K562 (cell line): ENCODE data around the gene CRADD. TPM values are rescaled to one million over a fixed set of nuclear protein-coding genes. Genes with fewer than 3 reads are reported as not detected.

Experiments used
- ATAC-seq: fragments of 200-7000 bp; cut with Tn5 transposase; 3 replicates; pipeline ENCODE4 v1.9.1; 2020; ENCODE audit warnings: moderate library complexity
- BruUV-seq: library from RNA; stranded (reverse); fragments of 400-500 nt; replicated peaks from 2 replicates; lab custom pipeline; 2021; lab: Mats Ljungman, UMichigan
- CTCF ChIA-PET: fragments of 300-600 bp; formaldehyde crosslinking; extraction: SDS; loops from one replicate; lab custom pipeline; 2021; ENCODE audit warnings: low intra/inter-chr PET ratio; lab: Yijun Ruan, JAX
- POLR2A ChIA-PET: fragments of 300-600, 350-650 bp; sonication (Branson Sonifier 250); formaldehyde crosslinking; extraction: SDS; loops from one replicate; lab custom pipeline; 2021; ENCODE audit warnings: antibody characterized with exemption, inconsistent platforms; lab: Yijun Ruan, JAX
- DNase-seq, 4 experiments: peaks; one replicate each; pipeline versions ENCODE4 v3.0.0 to v3.0.0-alpha.2; 2011 to 2018; ENCODE audit warnings: low spot score in 3 of 4, mixed read lengths in 3 of 4; ENCODE audit errors: extremely low read depth in 1 of 4
- FAIRE-seq: peaks from 2 replicates; lab custom pipeline; 2011; peaks lifted over from hg19 to GRCh38; lab: Jason Lieb, UNC
- H2AFZ ChIP-seq: 2 replicates; pipeline ENCODE4 v1.6.0; 2011; ENCODE audit warnings: low read depth, low read length, control low read depth, inconsistent platforms
- H3K27ac ChIP-seq: fragments of 200-600 bp; 3 replicates; pipeline ENCODE4 v1.8.0; 2011; ENCODE audit warnings: low read depth, mild to moderate bottlenecking, control low read depth, inconsistent platforms, low read length, moderate library complexity, mixed read lengths; ENCODE audit errors: extremely low read depth
- H3K27me3 ChIP-seq, 2 experiments: fragments of 300-600 bp in 1 of 2; 2 replicates in 1 of 2; 3 replicates in 1 of 2; pipeline versions ENCODE4 v1.6.0 to v1.8.0; 2011; ENCODE audit warnings: inconsistent platforms in 2 of 2, low read length in 2 of 2, mild to moderate bottlenecking in 1 of 2, mixed read lengths in 1 of 2, moderate library complexity in 1 of 2; ENCODE audit not compliant: control insufficient read depth in 2 of 2, insufficient read depth in 2 of 2
- H3K36me3 ChIP-seq: fragments of 300-600 bp; 3 replicates; pipeline ENCODE4 v1.8.0; 2011; ENCODE audit warnings: mild to moderate bottlenecking, low read length, inconsistent platforms; ENCODE audit not compliant: control insufficient read depth, insufficient read depth
- H3K4me1 ChIP-seq, 2 experiments: fragments of 200-600 bp in 1 of 2; replicated peaks in 1 of 2; 2 replicates in 1 of 2; 3 replicates in 1 of 2; pipeline versions ENCODE4 v1.5.1 to v1.8.0; 2011; ENCODE audit warnings: inconsistent platforms in 2 of 2, low read length in 2 of 2, mild to moderate bottlenecking in 1 of 2, mixed read lengths in 1 of 2, moderate library complexity in 1 of 2; ENCODE audit not compliant: control insufficient read depth in 2 of 2, insufficient read depth in 2 of 2
- H3K4me2 ChIP-seq: 2 replicates; pipeline ENCODE4 v1.6.1; 2011; ENCODE audit warnings: low read length, control low read depth, inconsistent platforms, mixed read lengths; ENCODE audit not compliant: insufficient read depth
- H3K4me3 ChIP-seq: fragments of 200-600 bp; sonication (generic), shearing (Covaris generic); 2 replicates; pipeline ENCODE4 v1.5.1; 2016; ENCODE audit warnings: control low read depth, inconsistent platforms
- H3K79me2 ChIP-seq: fragments of 200-600 bp; 3 replicates; pipeline ENCODE4 v1.8.0; 2011; ENCODE audit warnings: low read length, inconsistent platforms; ENCODE audit not compliant: control insufficient read depth, insufficient read depth
- H3K9ac ChIP-seq, 2 experiments: 2 replicates each; pipeline versions ENCODE4 v1.6.0 to v1.6.1; 2011; ENCODE audit warnings: low read depth in 2 of 2, low read length in 2 of 2, control low read depth in 1 of 2, inconsistent platforms in 1 of 2, mild to moderate bottlenecking in 1 of 2, mixed read lengths in 1 of 2; ENCODE audit not compliant: insufficient read depth in 1 of 2
- H3K9me1 ChIP-seq: one replicate; pipeline ENCODE4 v1.6.0; 2011; ENCODE audit warnings: inconsistent platforms, mild to moderate bottlenecking, low read length, moderate library complexity; ENCODE audit not compliant: control insufficient read depth, insufficient read depth
- H3K9me3 ChIP-seq: replicated peaks from 2 replicates; pipeline ENCODE4 v1.5.1; 2011; ENCODE audit warnings: low read depth, low read length, inconsistent platforms; ENCODE audit not compliant: control insufficient read depth, insufficient read depth
- H4K20me1 ChIP-seq: replicated peaks from 2 replicates; pipeline ENCODE4 v1.6.1; 2011; ENCODE audit warnings: low read length, inconsistent platforms, mixed read lengths; ENCODE audit not compliant: control insufficient read depth, insufficient read depth
- BRD9 ChIP-seq: fragments of 450-650 bp; IDR thresholded peaks from 2 replicates; pipeline ENCODE4 v1.6.1; 2018; ENCODE audit warnings: low read depth; ENCODE audit not compliant: partially characterized antibody
- ELF2 ChIP-seq: fragments of 250-450 bp; sonication (Bioruptor Pico); IDR thresholded peaks from 2 replicates; pipeline ENCODE4 v1.5.0; 2021; ENCODE audit warnings: mild to moderate bottlenecking
- GATAD2B ChIP-seq: fragments of 450-650 bp; IDR thresholded peaks from 2 replicates; pipeline ENCODE4 v1.6.1; 2017; ENCODE audit warnings: mild to moderate bottlenecking, borderline replicate concordance
- PKNOX1 ChIP-seq: fragments of 450-650 bp; IDR thresholded peaks from 2 replicates; pipeline ENCODE4 v1.6.1; 2016
- ZBTB40 ChIP-seq, 2 experiments: fragments of 450-650 bp in 1 of 2; sonication (generic) in 1 of 2; formaldehyde crosslinking in 1 of 2; IDR thresholded peaks; 2 replicates each; pipeline versions ENCODE4 v1.7.1 to v1.9.0; 2016 to 2022; ENCODE audit warnings: inconsistent platforms in 1 of 2, mild to moderate bottlenecking in 1 of 2, missing genetic modification reagents in 1 of 2
- ZNF609 ChIP-seq: sonication (generic); formaldehyde crosslinking; IDR thresholded peaks from 2 replicates; pipeline ENCODE4 v1.8.1; 2023; ENCODE audit warnings: missing genetic modification reagents, mild to moderate bottlenecking, borderline replicate concordance
- WGBS: fragments of 100-300 bp; shearing (Covaris generic); methylation state at CpG from one replicate; pipeline ENCODE4 v1.1.6; 2016; ENCODE audit warnings: low coverage, mixed read lengths; ENCODE audit not compliant: insufficient coverage; ENCODE audit errors: missing lambda C conversion rate; 5-methylcytosine and 5-hydroxymethylcytosine counted together
- in situ Hi-C: fragments of 300-500 bp; cut with MboI; formaldehyde crosslinking; loops from 4 replicates; pipeline ENCODE4 v1.15.0; 2018; ENCODE audit warnings: inconsistent platforms, mixed read lengths
- intact Hi-C: fragments of 100-400 bp; cut with micrococcal nuclease; formaldehyde crosslinking; loops from 2 replicates; pipeline ENCODE4 v1.14.2; 2022
- polyA plus RNA-seq, 8 experiments: library from polyadenylated mRNA; depleted of rRNA in 4 of 8; stranded (reverse) in 5 of 8; unstranded in 3 of 8; fragments of >200 nt; fragmentation: Nextera tagmentation in 2 of 8; fragmentation: Illumina TruSeq in 1 of 8; extraction: Ambion mirVana in 2 of 8; extraction: Trizol in 1 of 8; gene quantifications; 2 replicates each; pipeline versions ENCODE4 v1.2.1 to v1.2.3, GENCODE V29; 2011 to 2014; ENCODE audit warnings: inconsistent platforms in 1 of 8, missing spikeins in 1 of 8
- total RNA-seq, 7 experiments: library from RNA; depleted of rRNA in 6 of 7; stranded (reverse); fragments of >200 nt in 6 of 7; fragmentation: Illumina TruSeq in 2 of 7; extraction: Trizol in 2 of 7; gene quantifications; 2 replicates each; pipeline versions ENCODE4 v1.2.1 to v1.2.3, GENCODE V29; 2011 to 2021; ENCODE audit warnings: low replicate concordance in 1 of 7

The CRADD gene
- total and polyA plus RNA-seq, 9 of the 15 experiments (the other 6 are each of a cell fraction or from before 2014, with no cell fraction given): 20.5 to 41.1 (median 25.9) TPM

- Histone ChIP-seq H3K27me3 (no peaks in the 10 kb centered on the region), H3K36me3 (no peaks in the 10 kb centered on the region), H3K79me2 (no peaks in the 10 kb centered on the region), H3K4me1 (peaks cover 0 to 18% of the 10 kb centered on the region in 2 experiments; a peak in 2 of 5 replicates), H3K9me3 (no peaks in the 10 kb centered on the region), H3K27ac (no peak overlapping the region), H3K4me3 (no peak overlapping the region), H4K20me1 (no peaks in the 10 kb centered on the region), H3K9me1 (no peaks in the 10 kb centered on the region), H2AFZ (no peak overlapping the region), H3K9ac (no peak overlapping the region), H3K4me2 (no peak overlapping the region)
- no TSS peak for BruUV-seq
- ChIA-PET POLR2A (no interaction called here), CTCF (no interaction called here)
- DNase-seq (no peak), ATAC-seq (no peak), FAIRE-seq (no peak)
- in situ Hi-C loops (no loop called here), intact Hi-C loops (no loop called here)
- 46% methylated on average over 2 of the region's 2 CpGs for WGBS
- TF ChIP-seq ZNF609 (CRISPR knock-in tag) (no peak), ELF2 (CRISPR knock-in tag) (0 out of 2 replicates have a peak, but pooled peaks have one; percentile 22), ZBTB40 (IDR thresholded peaks at IDR 0.05) (peak; percentile 95), ZBTB40 (CRISPR knock-in tag; IDR thresholded peaks at IDR 0.05) (peak; percentile 90), PKNOX1 (no peak), GATAD2B (no peak), BRD9 (no peak)
Observed at GRCh38 chr12:93908264-93908663, 231.1 kb downstream of the CRADD start.
